Naive thymus-derived CD4-positive, alpha-beta T cell (primary cell): ENCODE data around the gene AKAP11. TPM values are rescaled to one million over a fixed set of nuclear protein-coding genes. Genes with fewer than 3 reads are reported as not detected.

Experiments
- ATAC-seq: fragments of 150-1000 bp; cut with Tn5 transposase; 2 replicates; pipeline ENCODE4 v1.10.0; 2021; ENCODE audit warnings: mild to moderate bottlenecking, moderate library complexity
- CTCF ChIA-PET: fragments of 350-600 bp; sonication (Branson Sonifier 250); formaldehyde crosslinking; loops from one replicate; lab custom pipeline; 2021; ENCODE audit warnings: antibody characterized with exemption; lab: Charles Lee
- POLR2A ChIA-PET: fragments of 350-600 bp; sonication (Branson Sonifier 250); formaldehyde crosslinking; loops from one replicate; lab custom pipeline; 2021; ENCODE audit warnings: antibody characterized with exemption, inconsistent platforms; lab: Charles Lee
- DNase-seq, 9 donors: peaks; one replicate each; pipeline versions ENCODE4 v3.0.0 to v3.0.0-alpha.2; 2020 to 2022; ENCODE audit warnings: mixed read lengths in 1 of 9
- H3K27ac ChIP-seq: one replicate; pipeline ENCODE4 v1.7.0; 2013; ENCODE audit warnings: mild to moderate bottlenecking, low read depth, low read length, moderate library complexity
- H3K27me3 ChIP-seq, 2 donors: one replicate each; pipeline ENCODE4 v1.7.0; 2013; ENCODE audit warnings: low read length in 2 of 2, mild to moderate bottlenecking in 2 of 2, moderate library complexity in 2 of 2; ENCODE audit not compliant: control insufficient read depth in 2 of 2, insufficient read depth in 2 of 2
- H3K36me3 ChIP-seq, 3 experiments: 1 replicate in 2 of 3; 2 replicates in 1 of 3; pipeline ENCODE4 v1.7.0; 2013; ENCODE audit warnings: low read length in 3 of 3, mild to moderate bottlenecking in 3 of 3, moderate library complexity in 1 of 3; ENCODE audit not compliant: insufficient read depth in 3 of 3, control insufficient read depth in 2 of 3
- H3K4me1 ChIP-seq, 2 donors: one replicate each; pipeline ENCODE4 v1.7.0; 2013; ENCODE audit warnings: low read length in 2 of 2, mild to moderate bottlenecking in 2 of 2, moderate library complexity in 1 of 2; ENCODE audit not compliant: control insufficient read depth in 2 of 2, insufficient read depth in 2 of 2
- H3K4me3 ChIP-seq: 2 replicates; pipeline ENCODE4 v1.7.0; 2013; ENCODE audit warnings: mild to moderate bottlenecking, low read length
- H3K9me3 ChIP-seq, 3 experiments: 1 replicate in 2 of 3; 2 replicates in 1 of 3; pipeline ENCODE4 v1.7.0; 2013; ENCODE audit warnings: low read length in 3 of 3; ENCODE audit not compliant: control insufficient read depth in 2 of 3
- H3K27ac Mint-ChIP-seq, 9 donors: one replicate each; pipeline ENCODE4 v1.8.0; 2020 to 2022; ENCODE audit warnings: mixed read lengths in 9 of 9, mild to moderate bottlenecking in 8 of 9, moderate library complexity in 5 of 9, inconsistent platforms in 2 of 9
- H3K27me3 Mint-ChIP-seq, 5 donors: one replicate each; pipeline ENCODE4 v1.8.0; 2021 to 2022; ENCODE audit warnings: mixed read lengths in 5 of 5, mild to moderate bottlenecking in 1 of 5
- H3K36me3 Mint-ChIP-seq, 5 donors: one replicate each; pipeline ENCODE4 v1.8.0; 2020 to 2022; ENCODE audit warnings: mixed read lengths in 5 of 5, mild to moderate bottlenecking in 3 of 5, inconsistent platforms in 1 of 5
- H3K4me1 Mint-ChIP-seq, 7 donors: one replicate each; pipeline ENCODE4 v1.8.0; 2020 to 2022; ENCODE audit warnings: mixed read lengths in 7 of 7, mild to moderate bottlenecking in 3 of 7, inconsistent platforms in 1 of 7
- H3K4me3 Mint-ChIP-seq, 10 donors: one replicate each; pipeline ENCODE4 v1.8.0; 2020 to 2022; ENCODE audit warnings: mild to moderate bottlenecking in 10 of 10, mixed read lengths in 10 of 10, moderate library complexity in 6 of 10, inconsistent platforms in 2 of 10
- H3K9me3 Mint-ChIP-seq, 11 donors: one replicate each; pipeline ENCODE4 v1.8.0; 2020 to 2022; ENCODE audit warnings: mixed read lengths in 11 of 11, mild to moderate bottlenecking in 4 of 11, inconsistent platforms in 1 of 11, moderate library complexity in 1 of 11
- intact Hi-C, 2 donors: fragments of 100-400 bp; cut with micrococcal nuclease; formaldehyde crosslinking; loops; one replicate each; pipeline ENCODE4 v1.15.1; 2023
- polyA plus RNA-seq, 2 donors: library from polyadenylated mRNA; unstranded; fragments of 300-500 nt; fragmentation: Illumina TruSeq; gene quantifications; one replicate each; pipeline ENCODE4 v1.2.3, GENCODE V29; 2021
- total RNA-seq, 6 experiments: library from RNA in 5 of 6; stranded (reverse) in 5 of 6; gene quantifications; 1 replicate in 5 of 6; 2 replicates in 1 of 6; pipeline ENCODE4 v1.2.3 and lab custom pipeline; 2021 to 2026

AKAP11 gene
- total and polyA plus RNA-seq, 7 experiments from 2014 or later: 2.6 to 42.1 (median 23.5) TPM

- Mint-ChIP-seq H3K4me3 (peak overlapping the region in 1 of 10 donors; percentile 67), H3K27ac (no peak overlapping the region), H3K4me1 (peaks cover 20 to 55% (median 37%) of the 10 kb centered on the region in 7 donors), H3K27me3 (no peaks in the 10 kb centered on the region), H3K36me3 (peaks cover 0 to 16% (median 0%) of the 10 kb centered on the region in 5 donors), H3K9me3 (peaks cover 0 to 5% (median 0%) of the 10 kb centered on the region in 11 donors)
- ATAC-seq: no peak
- H3K27ac ChIP-seq: no peak overlapping the region
- H3K36me3 ChIP-seq: no peaks in the 10 kb centered on the region
- no peak overlapping the region for H3K4me3 ChIP-seq
- DNase-seq: no peak
- no peaks in the 10 kb centered on the region for H3K9me3 ChIP-seq
- ChIA-PET POLR2A (interaction anchor here (1.0 kb wide), 1 partner anchor 21 kb away, joined by 3 read pairs; no protein-coding TSS in a partner anchor), CTCF (no interaction called here)
- H3K27me3 ChIP-seq: no peaks in the 10 kb centered on the region
- peaks cover 9 to 14% of the 10 kb centered on the region in 2 donors for H3K4me1 ChIP-seq
- intact Hi-C loops: loop anchor here in 1 of 2 donors (5.0 kb wide), 1 partner anchor 166 kb away; no protein-coding TSS in a partner anchor
These were observed 59.1 kb downstream of the AKAP11 start for GRCh38 chr13:42331009-42331408.

DNA sequence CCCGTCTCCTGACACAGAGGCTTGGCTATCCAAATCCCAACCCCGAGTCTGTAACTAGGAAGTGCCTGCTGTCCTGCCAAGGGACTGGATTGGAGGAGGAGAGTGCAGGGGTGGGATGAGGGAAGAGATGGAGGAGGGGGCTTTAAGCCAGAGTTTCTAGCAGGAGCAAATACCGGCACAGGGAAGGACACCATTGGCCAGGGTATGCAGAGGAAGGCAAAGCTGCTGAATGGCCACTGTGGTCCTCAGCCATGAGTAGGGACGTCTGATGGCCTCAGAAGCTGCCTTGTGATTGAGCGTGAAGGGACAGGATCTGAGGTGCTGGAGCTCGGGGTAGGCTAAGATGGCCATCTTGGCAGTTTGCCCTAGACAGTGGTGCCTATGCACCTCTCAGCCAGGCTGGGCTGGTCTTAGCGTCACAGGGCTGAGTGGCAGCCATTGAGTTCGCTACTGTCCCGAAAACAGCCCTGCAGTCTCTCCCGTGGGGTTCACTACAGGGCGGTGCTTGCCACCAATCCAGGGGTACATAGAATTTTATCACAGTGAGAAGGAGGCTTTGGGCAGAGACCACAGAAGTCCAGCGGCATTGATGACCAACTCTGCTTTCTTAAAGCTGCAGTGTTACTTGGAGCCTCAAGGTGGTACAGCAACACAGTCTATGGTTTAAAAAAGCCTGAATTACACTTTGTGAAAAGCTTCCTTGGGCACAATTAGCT is 61.8 kb downstream of the AKAP11 start:
- Mint-ChIP-seq H3K9me3 (peaks cover 0 to 5% (median 0%) of the 10 kb centered on the region in 11 donors), H3K4me3 (no peak overlapping the region), H3K27ac (peak overlapping the region in 1 of 9 donors; percentile 35), H3K4me1 (peaks cover 17 to 38% (median 32%) of the 10 kb centered on the region in 7 donors), H3K36me3 (peaks cover 0 to 10% (median 0%) of the 10 kb centered on the region in 5 donors), H3K27me3 (no peaks in the 10 kb centered on the region)
- peak in 5 of 9 donors; percentile 16 to 39 (median 35) for DNase-seq
- intact Hi-C loops: loop anchor here (1.0 to 5.0 kb wide), 4 partner anchors 145 to 262 kb away; no protein-coding TSS in a partner anchor
- no peak overlapping the region for H3K4me3 ChIP-seq
- ChIA-PET CTCF (interaction anchor here (0.6 to 1.1 kb wide), 4 partner anchors 43 to 145 kb away, joined by 3 to 6 read pairs (median 4); no protein-coding TSS in a partner anchor), POLR2A (no interaction called here)
- no peaks in the 10 kb centered on the region for H3K27me3 ChIP-seq
- H3K27ac ChIP-seq: no peak overlapping the region
- peak; percentile 65 for ATAC-seq
- no peaks in the 10 kb centered on the region for H3K9me3 ChIP-seq
- H3K36me3 ChIP-seq: no peaks in the 10 kb centered on the region
- peaks cover 7 to 11% of the 10 kb centered on the region in 2 donors for H3K4me1 ChIP-seq

DNA sequence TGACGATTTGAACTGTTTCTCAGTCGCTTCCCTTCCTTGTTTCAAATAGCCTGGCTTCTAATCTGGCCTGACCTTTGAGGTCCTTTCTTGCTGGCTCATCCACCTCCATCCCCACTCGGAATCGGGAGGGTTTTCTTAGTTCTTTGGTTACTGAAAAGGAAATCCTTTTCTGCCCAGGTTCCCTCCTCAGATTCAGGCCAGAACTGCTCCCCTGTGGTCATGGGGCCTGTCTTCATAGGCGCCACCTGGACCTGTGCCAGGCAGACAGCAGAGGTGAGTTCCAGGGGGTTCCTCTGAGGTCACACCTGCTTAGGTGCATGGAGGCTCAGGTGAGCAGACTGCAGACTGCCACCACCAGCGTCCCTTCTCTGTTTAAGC is 62.4 kb downstream of the AKAP11 start:
- no peaks in the 10 kb centered on the region for H3K27me3 ChIP-seq
- peaks cover 0 to 8% (median 0%) of the 10 kb centered on the region in 5 donors for H3K36me3 Mint-ChIP-seq
- H3K27ac Mint-ChIP-seq: peak overlapping the region in 2 of 9 donors; percentile 30 to 82
- DNase-seq (no peak), ATAC-seq (no peak)
- no peak overlapping the region for H3K4me3 ChIP-seq
- peak overlapping the region in 1 of 10 donors; percentile 3 for H3K4me3 Mint-ChIP-seq
- H3K4me1 ChIP-seq: peaks cover 4 to 5% of the 10 kb centered on the region in 2 donors
- no peak overlapping the region for H3K27ac ChIP-seq
- CTCF ChIA-PET: interaction anchor here (0.9 to 1.1 kb wide), 3 partner anchors 85 to 144 kb away, joined by 3 to 6 read pairs (median 4); no protein-coding TSS in a partner anchor
- H3K27me3 Mint-ChIP-seq: no peaks in the 10 kb centered on the region
- H3K9me3 Mint-ChIP-seq: peaks cover 0 to 5% (median 0%) of the 10 kb centered on the region in 11 donors
- no peaks in the 10 kb centered on the region for H3K36me3 ChIP-seq
- H3K9me3 ChIP-seq: no peaks in the 10 kb centered on the region
- peaks cover 15 to 32% (median 26%) of the 10 kb centered on the region in 7 donors for H3K4me1 Mint-ChIP-seq
- intact Hi-C loops: loop anchor here (1.0 to 5.0 kb wide), 4 partner anchors 144 to 261 kb away; no protein-coding TSS in a partner anchor
- POLR2A ChIA-PET: no interaction called here

DNA sequence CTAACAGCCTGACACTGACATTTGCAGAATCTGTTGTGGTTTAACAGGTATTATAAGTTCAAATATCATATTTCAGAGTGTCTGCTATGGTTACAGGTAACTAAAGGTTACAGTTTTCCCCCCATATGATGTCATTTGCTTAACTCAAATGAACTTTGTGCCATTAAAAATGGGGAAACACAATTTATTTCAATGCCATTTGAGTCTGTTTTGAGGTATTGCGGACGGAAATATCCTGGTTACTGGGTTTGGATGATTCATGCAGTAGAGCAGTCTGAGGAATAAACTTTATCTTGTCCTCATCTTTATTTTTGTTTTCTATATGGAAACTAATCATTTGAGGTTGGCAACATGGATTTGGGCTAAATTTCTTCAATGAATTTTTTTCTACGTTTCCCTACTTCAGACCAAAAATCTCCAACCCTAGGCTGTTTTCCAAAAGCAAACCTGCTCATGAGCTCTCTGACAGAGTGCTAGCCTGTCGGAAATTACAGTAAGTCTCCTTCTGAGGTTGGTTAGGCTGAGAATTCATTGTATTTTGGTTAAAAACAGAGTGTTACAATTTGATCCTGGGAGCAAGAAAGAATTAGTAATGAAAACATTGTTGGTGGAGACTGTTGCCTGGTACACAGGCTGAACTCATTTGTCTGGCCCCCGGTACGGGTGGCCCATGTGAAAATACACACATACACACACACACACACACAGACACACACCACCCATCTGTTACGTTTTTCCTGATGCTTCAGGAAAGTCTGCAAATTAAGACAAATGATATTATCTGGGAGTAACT is 66.1 kb downstream of the AKAP11 start:
- Histone ChIP-seq H3K9me3 (no peaks in the 10 kb centered on the region), H3K4me3 (no peak overlapping the region), H3K36me3 (no peaks in the 10 kb centered on the region), H3K27ac (no peak overlapping the region), H3K4me1 (peaks cover 0 to 3% of the 10 kb centered on the region in 2 donors), H3K27me3 (no peaks in the 10 kb centered on the region)
- Mint-ChIP-seq H3K36me3 (no peaks in the 10 kb centered on the region), H3K27me3 (no peaks in the 10 kb centered on the region), H3K27ac (no peak overlapping the region), H3K4me3 (no peak overlapping the region), H3K4me1 (peaks cover 4 to 30% (median 11%) of the 10 kb centered on the region in 7 donors), H3K9me3 (peaks cover 0 to 4% (median 0%) of the 10 kb centered on the region in 11 donors)
- ATAC-seq (no peak), DNase-seq (no peak)
- ChIA-PET CTCF (no interaction called here), POLR2A (interaction anchor here (0.7 kb wide), 1 partner anchor 20 kb away, joined by 3 read pairs; no protein-coding TSS in a partner anchor)
- intact Hi-C loops: loop anchor here in 1 of 2 donors (5.0 kb wide), 1 partner anchor 1464 kb away; no protein-coding TSS in a partner anchor

- ChIA-PET CTCF (no interaction called here), POLR2A (no interaction called here)
- Histone ChIP-seq H3K27ac (no peak overlapping the region), H3K4me3 (no peak overlapping the region), H3K27me3 (no peaks in the 10 kb centered on the region), H3K4me1 (no peaks in the 10 kb centered on the region), H3K9me3 (no peaks in the 10 kb centered on the region), H3K36me3 (no peaks in the 10 kb centered on the region)
- peaks cover 0 to 4% (median 0%) of the 10 kb centered on the region in 11 donors for H3K9me3 Mint-ChIP-seq
- no peak for ATAC-seq
- H3K27ac Mint-ChIP-seq: no peak overlapping the region
- H3K27me3 Mint-ChIP-seq: no peaks in the 10 kb centered on the region
- no peak for DNase-seq
- intact Hi-C loops: no loop called here
- peaks cover 0 to 8% (median 0%) of the 10 kb centered on the region in 5 donors for H3K36me3 Mint-ChIP-seq
- H3K4me1 Mint-ChIP-seq: peaks cover 0 to 28% (median 18%) of the 10 kb centered on the region in 7 donors
- no peak overlapping the region for H3K4me3 Mint-ChIP-seq
These were observed 73.4 kb downstream of the AKAP11 start for GRCh38 chr13:42345367-42345766.

- CTCF ChIA-PET: no interaction called here
- Mint-ChIP-seq H3K4me1 (peaks cover 5 to 28% (median 21%) of the 10 kb centered on the region in 7 donors), H3K9me3 (no peaks in the 10 kb centered on the region), H3K36me3 (peaks cover 0 to 9% (median 0%) of the 10 kb centered on the region in 5 donors), H3K27ac (peak overlapping the region in 1 of 9 donors; percentile 71), H3K27me3 (no peaks in the 10 kb centered on the region), H3K4me3 (no peak overlapping the region)
- peaks cover 4 to 5% of the 10 kb centered on the region in 2 donors for H3K4me1 ChIP-seq
- H3K4me3 ChIP-seq: no peak overlapping the region
- H3K27ac ChIP-seq: no peak overlapping the region
- no peaks in the 10 kb centered on the region for H3K27me3 ChIP-seq
- intact Hi-C loops: no loop called here
- H3K9me3 ChIP-seq: no peaks in the 10 kb centered on the region
- no peak for ATAC-seq
- no peak for DNase-seq
- no peaks in the 10 kb centered on the region for H3K36me3 ChIP-seq
- POLR2A ChIA-PET: interaction anchor here (0.6 kb wide), 1 partner anchor 28 kb away, joined by 3 read pairs; no protein-coding TSS in a partner anchor
These were observed 76.6 kb downstream of the AKAP11 start for GRCh38 chr13:42348576-42348975.
